HG03108 (cell line): Measurements from ENCODE around the gene IGFLR1.
"Not testable (repeated sequence)": the region's sequence is repeated elsewhere in the genome, so short reads cannot be mapped to it uniquely, and the experiment has no call there.

Source experiments
- ATAC-seq: cut with Tn5 transposase; IDR thresholded peaks from one replicate; pipeline ENCODE4 v1.9.1; 2021; ENCODE audit warnings: moderate library complexity; ENCODE audit not compliant: unreplicated experiment

Gene IGFLR1

GRCh38 chr19:35710784-35711723, 31.2 kb downstream of the IGFLR1 start:
- no peak for ATAC-seq

DNA sequence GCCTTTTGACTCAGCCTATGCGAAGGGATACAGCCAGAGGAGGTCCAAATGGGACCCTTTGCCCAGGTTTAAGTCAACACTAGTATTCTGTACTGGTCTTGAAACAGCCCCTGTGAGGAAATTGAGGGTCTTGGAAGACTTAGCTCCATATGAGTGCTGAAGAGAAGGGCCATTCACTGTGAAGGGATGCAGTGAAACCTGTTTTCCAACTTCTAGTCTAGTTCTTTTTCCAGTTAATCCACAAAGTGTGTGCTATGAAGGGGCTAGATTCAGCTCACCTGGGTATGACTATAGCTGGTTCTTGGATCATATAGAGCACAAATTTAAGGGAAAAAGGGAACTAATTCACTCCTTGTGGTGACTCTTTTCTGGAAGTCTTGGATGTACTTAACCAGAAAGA, 33.9 kb downstream of the IGFLR1 start:
- ATAC-seq = no peak

DNA sequence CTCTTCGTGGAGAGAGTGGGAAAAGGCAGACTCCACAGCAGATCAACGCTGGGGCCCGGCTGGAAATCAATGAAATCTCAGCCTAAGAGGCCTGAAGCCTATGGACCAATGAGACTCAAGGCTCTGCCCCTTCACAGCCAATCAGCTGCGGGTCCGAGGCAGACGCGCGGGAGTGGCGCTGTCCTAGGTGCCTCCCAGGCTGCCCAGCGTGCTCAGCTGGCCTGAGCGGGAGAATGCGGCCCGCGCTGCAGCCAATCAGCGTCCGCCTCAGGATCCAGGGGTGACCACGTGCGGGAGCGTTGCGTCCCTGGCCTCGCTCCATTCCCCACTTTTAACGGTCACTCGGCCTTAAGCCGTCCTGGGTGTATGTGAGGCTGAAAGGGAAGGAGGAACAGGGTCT, 38.0 kb downstream of the IGFLR1 start, which contains the start of gene ZBTB32:
Gene ZBTB32 (plus strand): TSS at position 341 of the 400 bp plus-strand sequence. CDS start 10,069 bp downstream, outside the sequence.
- ATAC-seq = no peak

DNA sequence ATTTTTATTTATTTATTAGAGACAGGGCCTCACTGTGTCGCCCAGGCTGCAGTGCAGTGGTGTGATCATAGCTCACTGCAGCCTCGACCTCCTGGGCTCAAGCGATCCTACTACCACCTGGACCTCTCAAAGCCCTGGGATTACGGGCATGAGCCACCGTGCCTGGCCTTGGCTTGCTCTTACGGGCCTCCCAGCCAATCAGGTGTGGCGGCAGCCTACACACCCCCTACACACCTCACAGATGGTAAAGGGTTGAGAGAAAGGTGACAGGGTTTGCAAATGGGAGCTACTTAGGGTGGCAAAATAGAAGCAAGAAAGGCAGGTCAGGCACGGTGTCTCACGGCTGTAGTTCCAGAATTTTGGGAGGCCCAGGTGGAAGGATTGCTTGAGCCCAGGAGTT, 38.9 kb downstream of the IGFLR1 start:
- no peak for ATAC-seq

DNA sequence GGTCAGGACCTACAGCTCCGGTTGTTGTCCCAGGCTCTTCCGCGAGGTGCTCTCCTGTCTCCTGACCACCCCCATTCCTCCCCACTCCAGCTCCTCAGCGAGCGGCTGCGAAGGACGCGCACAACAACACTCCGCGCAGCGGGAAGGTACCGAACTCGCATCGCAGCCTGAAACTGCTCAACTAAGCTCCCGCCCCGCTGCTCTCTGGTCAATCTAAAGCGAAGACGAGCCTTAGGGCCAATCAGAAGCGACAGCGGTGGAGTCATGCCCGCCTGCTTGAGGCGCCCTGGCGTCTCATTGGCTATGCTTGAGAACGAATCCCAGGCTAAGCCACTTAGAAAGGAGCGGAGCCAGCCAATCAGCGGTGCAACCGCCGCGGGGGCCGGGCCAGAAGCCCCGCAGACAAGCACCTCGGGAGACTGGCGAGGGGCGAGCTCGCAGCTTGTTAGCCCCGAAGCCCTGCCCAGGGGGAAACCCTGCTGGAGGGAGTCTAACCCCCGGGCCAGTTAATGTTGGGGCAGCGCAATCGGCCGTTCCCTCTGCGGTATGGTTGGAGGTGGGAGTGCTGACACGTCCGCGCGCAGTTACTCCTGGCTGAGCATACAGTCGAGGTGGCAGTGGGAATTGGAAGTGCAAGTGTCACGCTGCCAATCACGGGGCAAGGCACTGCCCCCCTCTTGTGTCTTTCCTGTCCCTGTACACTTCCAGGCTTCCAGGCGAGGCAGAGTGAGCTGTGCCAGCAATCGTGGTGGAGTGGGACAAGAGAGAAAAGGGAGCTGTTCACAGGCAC, 39.8 kb downstream of the IGFLR1 start:
- peak; percentile 96 for ATAC-seq

- peak; percentile 30 for ATAC-seq
These were observed 45.4 kb downstream of the IGFLR1 start for GRCh38 chr19:35696835-35697234.

DNA sequence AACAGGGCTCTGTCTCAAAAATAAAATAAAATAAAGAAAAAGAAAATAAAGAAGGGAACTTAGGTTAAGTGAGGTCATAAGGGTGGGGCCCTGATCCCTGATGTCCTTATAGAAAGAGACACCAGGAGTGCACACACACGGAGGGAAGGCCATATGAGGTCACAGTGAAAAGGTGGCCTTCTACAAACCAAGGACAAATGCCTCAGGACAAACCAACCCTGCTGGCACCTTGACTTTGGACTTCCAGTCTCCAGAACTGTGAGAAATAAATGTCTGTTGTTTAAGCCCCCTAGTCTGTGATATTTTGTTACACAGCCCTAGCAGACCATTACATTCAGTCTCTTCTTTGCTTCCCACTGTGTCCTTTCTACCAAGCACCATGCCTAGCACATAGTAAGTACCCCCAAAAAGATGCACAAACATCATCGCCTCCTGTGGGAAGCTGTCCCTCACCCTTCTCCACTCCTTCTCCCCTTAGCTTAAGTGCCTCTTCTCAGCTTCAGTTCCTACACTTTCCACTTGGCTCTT, 46.3 kb downstream of the IGFLR1 start:
- no peak for ATAC-seq

GRCh38 chr19:35693835-35694599, 48.2 kb downstream of the IGFLR1 start:
- peak; percentile 62 for ATAC-seq

DNA sequence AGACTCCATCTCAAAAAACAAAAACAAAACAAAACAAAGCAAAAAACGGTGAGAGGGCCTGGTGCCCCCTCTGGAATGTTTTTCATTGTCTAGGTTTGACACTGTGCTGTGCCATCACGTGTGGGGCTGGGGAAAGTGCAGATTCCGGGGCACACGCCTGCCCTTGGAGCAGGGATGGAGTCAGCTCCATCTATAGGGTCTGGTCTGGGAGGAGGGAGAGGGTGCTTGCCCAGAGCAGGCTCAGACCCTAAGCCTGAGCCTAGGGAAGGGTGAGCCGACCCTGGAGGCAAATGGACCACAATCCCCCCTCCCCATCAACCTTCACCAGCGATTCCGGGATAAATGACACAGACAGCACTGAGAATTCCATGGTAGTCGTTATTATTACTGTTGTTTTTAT, 48.8 kb downstream of the IGFLR1 start:
- ATAC-seq = no peak

GRCh38 chr19:35692010-35692409, 50.2 kb downstream of the IGFLR1 start:
- no peak for ATAC-seq

GRCh38 chr19:35691106-35691505, 51.1 kb downstream of the IGFLR1 start:
- not testable (repeated sequence) for ATAC-seq

- ATAC-seq = no peak
These were observed 52.4 kb downstream of the IGFLR1 start for GRCh38 chr19:35689836-35690235.
